Muscle of leg (tissue), 11 donors: ENCODE measurements around the gene DEDD2. TPM values are rescaled to one million over a fixed set of nuclear protein-coding genes. Genes with fewer than 3 reads are reported as not detected.

Source experiments
- DNase-seq: peaks from one replicate; pipeline ENCODE4 v3.0.0; 2013
- H3K27ac ChIP-seq: one replicate; pipeline ENCODE4 v1.5.1; 2013; ENCODE audit warnings: mild to moderate bottlenecking, low read length, control low read depth
- H3K27me3 ChIP-seq: one replicate; pipeline ENCODE4 v1.6.1; 2013; ENCODE audit warnings: low read length; ENCODE audit not compliant: control insufficient read depth, insufficient read depth
- H3K36me3 ChIP-seq: one replicate; pipeline ENCODE4 v1.6.1; 2013; ENCODE audit warnings: low read length; ENCODE audit not compliant: control insufficient read depth, insufficient read depth
- H3K4me1 ChIP-seq: one replicate; pipeline ENCODE4 v1.6.1; 2013; ENCODE audit warnings: low read length; ENCODE audit not compliant: control insufficient read depth, insufficient read depth
- H3K4me3 ChIP-seq: one replicate; pipeline ENCODE4 v1.5.1; 2013; ENCODE audit warnings: low read length, control low read depth
- H3K9me3 ChIP-seq: replicated peaks from 2 replicates; pipeline ENCODE4 v1.6.1; 2013; ENCODE audit warnings: low read depth, low read length; ENCODE audit not compliant: control insufficient read depth
- WGBS: methylation state at CpG from one replicate; pipeline ENCODE4 v1.1.5; 2013; ENCODE audit warnings: missing lambda C conversion rate; ENCODE audit not compliant: insufficient coverage; 5-methylcytosine and 5-hydroxymethylcytosine counted together
- polyA plus RNA-seq, 8 donors: library from polyadenylated mRNA; unstranded; fragments of 120-200 nt; gene quantifications; one replicate each; pipeline versions ENCODE4 v1.2.1 to v1.2.3, GENCODE V29; 2013; ENCODE audit warnings: inconsistent platforms in 1 of 8, low replicate concordance in 1 of 8; ENCODE audit not compliant: insufficient read length in 8 of 8, insufficient read depth in 1 of 8
- total RNA-seq: library from RNA; stranded (reverse); fragments of 120-200 nt; gene quantifications from one replicate; pipeline ENCODE4 v1.2.4, GENCODE V29; 2013

DEDD2 gene
- total and polyA plus RNA-seq, 9 donors = 11.7 to 16.3 (median 13.9) TPM

DNA sequence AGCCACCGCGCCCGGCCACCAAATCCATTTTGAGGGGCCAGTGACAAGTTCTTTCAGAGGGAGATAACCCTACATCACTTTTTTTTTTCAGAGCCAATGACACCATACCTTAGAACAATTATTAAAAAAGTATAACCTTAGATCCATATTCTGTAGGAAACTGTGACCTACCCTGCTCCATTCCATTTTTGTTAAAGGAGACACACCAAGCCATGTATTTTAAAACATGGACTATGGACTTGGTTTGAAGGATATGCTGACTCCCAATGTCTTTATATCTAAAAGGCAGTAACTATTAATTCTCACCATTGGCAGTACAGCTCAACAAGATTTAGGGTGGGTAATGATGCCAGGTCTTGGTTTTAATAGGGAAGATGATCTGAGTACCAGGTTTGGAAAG lies 23.8 kb upstream of the DEDD2 start:
- Histone ChIP-seq H3K27ac (no peak overlapping the region), H3K4me1 (peaks cover 32% of the 10 kb centered on the region)
- no CpG with 5 or more reads among the region's 3 CpGs for WGBS

DNA sequence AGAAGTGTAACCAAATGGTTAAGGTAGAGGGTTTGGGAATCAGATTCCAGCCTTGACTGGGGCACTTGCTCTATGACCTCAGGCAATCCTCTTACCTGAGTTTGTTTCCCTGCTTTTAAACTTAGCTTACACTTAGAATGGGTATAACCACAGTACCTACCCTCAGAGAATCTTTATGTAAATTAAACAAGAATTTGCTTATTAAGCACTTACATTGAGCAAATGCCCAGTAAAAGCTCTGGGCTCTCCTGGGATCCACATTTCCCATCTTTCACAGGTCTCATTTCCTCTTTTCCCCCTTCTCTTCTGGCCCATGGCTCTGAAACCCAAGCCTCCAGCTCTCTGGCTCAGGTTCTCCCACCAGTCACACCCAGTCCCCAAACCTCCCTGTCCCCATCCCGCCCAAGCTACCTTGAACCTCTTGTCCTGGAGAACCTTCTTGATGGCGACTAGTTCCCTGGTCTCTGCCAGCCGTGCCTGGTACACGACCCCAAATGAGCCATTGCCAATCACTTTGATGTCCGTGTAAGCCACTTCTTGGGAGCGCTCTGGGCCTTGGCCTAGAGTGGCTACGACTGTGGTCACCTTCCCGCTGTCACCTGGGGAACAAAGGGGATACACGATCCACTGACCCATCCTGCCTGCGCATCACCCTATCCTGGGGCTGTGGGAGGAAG lies 22.2 kb upstream of the DEDD2 start:
- Histone ChIP-seq H3K27ac (no peak overlapping the region), H3K27me3 (no peaks in the 10 kb centered on the region), H3K4me3 (no peak overlapping the region), H3K36me3 (peaks cover 40% of the 10 kb centered on the region), H3K4me1 (peaks cover 18% of the 10 kb centered on the region), H3K9me3 (no peaks in the 10 kb centered on the region)
- WGBS = 85% methylated on average over 7 of the region's 10 CpGs
- no peak for DNase-seq

More for the DNA sequence above, 23.8 kb upstream of the DEDD2 start:
- DNase-seq = no peak
- no peaks in the 10 kb centered on the region for H3K27me3 ChIP-seq
- no peaks in the 10 kb centered on the region for H3K9me3 ChIP-seq
- peak overlapping the region; percentile 54 for H3K4me3 ChIP-seq
- H3K36me3 ChIP-seq = peaks cover 24% of the 10 kb centered on the region

DNA sequence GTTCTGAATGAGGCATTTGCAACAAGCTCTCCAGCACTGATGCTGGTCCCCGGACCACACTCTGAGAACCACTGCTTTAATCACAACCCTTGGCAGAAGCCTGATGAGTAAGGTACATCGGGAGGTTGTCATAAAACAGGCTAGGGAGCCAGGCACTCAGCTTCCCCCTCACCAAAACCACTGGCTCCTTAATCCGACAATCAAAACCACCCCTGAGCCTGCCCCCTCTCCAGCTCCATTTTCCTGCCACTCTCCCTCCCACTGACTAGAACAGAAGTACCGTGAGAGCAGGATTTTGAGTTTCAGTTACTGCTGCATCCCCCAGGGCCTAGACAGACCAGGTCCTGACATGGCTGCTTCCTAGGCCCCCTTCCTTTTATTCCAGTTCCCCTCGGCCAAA lies 17.7 kb upstream of the DEDD2 start:
- peaks cover 81% of the 10 kb centered on the region for H3K36me3 ChIP-seq
- no peak overlapping the region for H3K4me3 ChIP-seq
- no peaks in the 10 kb centered on the region for H3K4me1 ChIP-seq
- H3K27ac ChIP-seq = no peak overlapping the region
- no peaks in the 10 kb centered on the region for H3K27me3 ChIP-seq
- H3K9me3 ChIP-seq = no peaks in the 10 kb centered on the region
- 87% methylated on average over 3 of the region's 5 CpGs for WGBS
- DNase-seq = no peak

DNA sequence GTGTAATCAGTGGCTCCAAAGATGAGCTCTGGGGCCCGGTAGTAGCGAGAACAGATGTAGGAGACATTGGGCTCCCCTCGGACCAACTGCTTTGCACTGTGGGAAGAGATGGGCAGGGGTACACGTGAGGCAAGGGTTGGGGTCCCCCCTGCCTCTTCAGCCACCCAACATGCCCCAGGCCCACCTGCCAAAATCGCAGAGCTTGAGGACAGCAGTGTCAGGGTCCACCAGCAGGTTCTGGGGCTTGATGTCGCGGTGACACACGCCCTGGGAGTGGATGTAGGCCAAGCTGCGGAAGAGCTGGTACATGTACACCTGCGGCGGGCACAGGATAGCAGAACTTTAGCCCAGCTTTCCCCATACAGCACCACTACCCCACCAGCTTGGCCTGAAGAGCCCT lies 16.9 kb upstream of the DEDD2 start:
- WGBS = 100% methylated on average over 6 of the region's 11 CpGs
- peaks cover 82% of the 10 kb centered on the region for H3K36me3 ChIP-seq

DNA sequence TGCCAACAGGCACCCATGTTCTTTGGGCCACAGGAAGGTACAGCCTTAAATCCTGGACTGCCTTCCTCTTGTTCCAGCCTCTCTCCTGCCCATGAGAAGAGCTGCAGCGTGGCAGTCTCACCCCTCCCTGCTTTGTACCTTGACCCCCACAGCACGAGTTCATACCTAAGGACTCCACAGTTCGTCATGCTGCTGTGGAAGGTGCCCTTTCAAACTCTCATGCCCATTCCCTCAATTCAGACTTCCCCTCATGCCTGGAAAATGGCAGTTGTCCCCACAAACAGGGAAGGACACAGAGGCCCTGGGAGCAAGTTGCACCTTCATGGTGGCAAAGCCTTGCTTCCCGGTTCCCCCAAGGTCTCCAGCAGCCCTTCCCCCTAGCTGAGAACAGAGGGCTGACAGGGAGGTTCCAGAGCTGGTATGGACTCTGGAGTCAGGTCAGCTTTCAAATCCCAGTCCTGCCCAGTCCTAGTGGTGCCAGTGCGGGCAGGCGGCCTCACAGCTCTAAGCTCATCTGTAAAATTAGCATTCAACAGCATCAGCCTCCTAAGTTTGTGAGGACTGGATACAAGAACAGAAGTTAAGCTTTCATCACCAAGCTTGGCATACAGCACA lies 16.3 kb upstream of the DEDD2 start:
- WGBS = 92% methylated on average over 3 of the region's 6 CpGs
- no peak for DNase-seq
- H3K36me3 ChIP-seq = peaks cover 82% of the 10 kb centered on the region

More for the DNA sequence above, 16.9 kb upstream of the DEDD2 start:
- no peaks in the 10 kb centered on the region for H3K9me3 ChIP-seq
- no peak overlapping the region for H3K4me3 ChIP-seq
- no peaks in the 10 kb centered on the region for H3K27me3 ChIP-seq
- no peak overlapping the region for H3K27ac ChIP-seq
- H3K4me1 ChIP-seq = peaks cover 7% of the 10 kb centered on the region
- no peak for DNase-seq

DNA sequence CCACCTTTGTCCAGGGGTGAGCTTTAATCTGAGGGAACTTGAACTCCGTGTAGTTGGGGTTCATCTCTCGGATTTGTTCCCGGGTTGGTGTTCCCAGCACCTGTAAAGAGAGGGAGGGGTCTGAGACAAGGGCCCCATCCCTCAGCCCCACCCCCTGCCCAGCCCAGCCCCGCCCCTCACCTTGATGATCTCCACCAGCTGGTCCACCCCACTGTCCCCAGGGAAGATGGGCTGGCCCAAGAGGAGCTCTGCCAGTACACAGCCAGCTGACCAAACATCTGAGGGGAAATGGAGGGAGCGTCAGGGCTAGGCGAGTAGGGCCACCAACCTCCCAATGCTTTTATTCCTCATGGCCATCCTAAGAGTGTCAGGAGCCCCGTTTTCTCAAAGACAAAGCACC lies 15.6 kb upstream of the DEDD2 start:
- no peak overlapping the region for H3K4me3 ChIP-seq
- no peaks in the 10 kb centered on the region for H3K27me3 ChIP-seq
- WGBS = 94% methylated on average over 2 of the region's 7 CpGs
- no peak overlapping the region for H3K27ac ChIP-seq
- H3K4me1 ChIP-seq = peaks cover 8% of the 10 kb centered on the region
- no peak for DNase-seq
- H3K9me3 ChIP-seq = no peaks in the 10 kb centered on the region
- H3K36me3 ChIP-seq = peaks cover 88% of the 10 kb centered on the region

More for the DNA sequence above, 16.3 kb upstream of the DEDD2 start:
- H3K4me1 ChIP-seq = peaks cover 8% of the 10 kb centered on the region
- H3K9me3 ChIP-seq = no peaks in the 10 kb centered on the region
- no peak overlapping the region for H3K4me3 ChIP-seq
- H3K27ac ChIP-seq = no peak overlapping the region
- H3K27me3 ChIP-seq = no peaks in the 10 kb centered on the region

DNA sequence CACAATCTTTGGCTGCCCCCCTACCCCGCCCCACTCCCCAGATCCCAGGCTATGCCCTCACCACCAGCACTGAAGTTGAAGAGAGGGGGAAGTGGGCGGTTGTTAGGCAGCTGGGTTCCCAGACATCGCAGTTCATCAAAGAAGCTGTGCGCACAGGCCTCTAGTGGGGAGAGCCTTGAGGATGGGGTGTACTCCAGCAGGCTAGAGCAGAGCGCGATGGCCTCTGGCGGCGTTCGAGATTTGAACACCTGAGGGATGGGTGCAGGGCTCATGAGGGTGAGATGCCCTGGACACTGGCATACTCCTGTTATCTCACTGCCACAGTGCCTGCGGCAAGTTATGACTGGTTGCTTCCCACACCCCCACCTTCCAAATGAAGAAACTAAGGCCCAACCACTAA lies 15.0 kb upstream of the DEDD2 start:
- 91% methylated on average over 7 of the region's 10 CpGs for WGBS
- no peak for DNase-seq
- no peaks in the 10 kb centered on the region for H3K27me3 ChIP-seq
- H3K36me3 ChIP-seq = peaks cover 90% of the 10 kb centered on the region
- no peak overlapping the region for H3K27ac ChIP-seq
- H3K4me1 ChIP-seq = peaks cover 8% of the 10 kb centered on the region
- H3K9me3 ChIP-seq = no peaks in the 10 kb centered on the region
- no peak overlapping the region for H3K4me3 ChIP-seq

DNA sequence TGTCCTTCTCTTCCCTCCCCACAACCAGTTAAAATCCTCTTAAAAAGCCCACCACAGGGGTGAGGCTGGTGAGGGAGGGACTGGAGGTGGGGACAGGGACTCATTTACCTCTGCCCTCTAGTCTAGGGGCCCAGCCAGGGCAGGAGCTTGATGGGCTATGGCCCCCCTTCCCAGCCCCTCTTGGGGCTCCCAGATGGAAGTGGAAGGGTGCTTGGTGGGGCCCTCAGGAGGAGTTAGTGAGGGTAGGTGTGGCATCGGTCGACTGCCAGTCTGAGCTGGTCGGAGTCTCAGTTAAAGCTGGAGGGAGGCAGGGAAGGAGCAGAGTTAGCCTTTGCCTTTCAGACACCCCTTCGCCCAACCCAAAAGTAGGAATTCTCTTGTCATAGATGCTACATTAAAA lies 13.1 kb upstream of the DEDD2 start:
- no peaks in the 10 kb centered on the region for H3K9me3 ChIP-seq
- H3K4me3 ChIP-seq = no peak overlapping the region
- no peak overlapping the region for H3K27ac ChIP-seq
- H3K36me3 ChIP-seq = peaks cover 92% of the 10 kb centered on the region
- H3K27me3 ChIP-seq = no peaks in the 10 kb centered on the region
- H3K4me1 ChIP-seq = peaks cover 8% of the 10 kb centered on the region
- no peak for DNase-seq
- WGBS = no CpG with 5 or more reads among the region's 4 CpGs

DNA sequence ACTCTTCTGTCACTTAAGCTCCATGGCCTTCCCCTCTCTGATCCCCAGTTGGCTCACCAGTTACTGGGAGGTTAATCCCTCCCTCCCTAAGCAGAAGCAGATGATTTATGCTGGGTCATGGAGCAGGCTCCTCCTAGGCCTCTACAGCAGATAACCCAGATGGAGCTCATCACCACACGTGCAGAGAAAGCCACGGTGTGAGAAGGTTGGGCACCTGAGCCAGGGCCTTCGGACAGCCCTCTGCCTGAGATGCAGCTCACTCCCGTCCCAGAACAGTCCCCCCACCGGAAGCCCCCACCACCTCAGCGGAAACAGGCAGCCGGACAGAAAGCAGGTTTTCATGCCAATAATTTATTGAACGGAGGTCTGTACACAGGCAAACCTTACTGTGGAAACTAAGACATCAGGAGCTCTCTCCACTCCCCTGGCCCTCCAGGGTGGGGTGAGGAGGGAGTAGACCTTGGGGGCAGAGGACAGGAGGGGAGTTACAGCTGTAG lies 12.4 kb upstream of the DEDD2 start:
- Histone ChIP-seq H3K36me3 (peaks cover 92% of the 10 kb centered on the region), H3K27ac (no peak overlapping the region), H3K27me3 (no peaks in the 10 kb centered on the region), H3K9me3 (no peaks in the 10 kb centered on the region), H3K4me3 (no peak overlapping the region), H3K4me1 (peaks cover 8% of the 10 kb centered on the region)
- no peak for DNase-seq
- 34% methylated on average over 3 of the region's 8 CpGs for WGBS

DNA sequence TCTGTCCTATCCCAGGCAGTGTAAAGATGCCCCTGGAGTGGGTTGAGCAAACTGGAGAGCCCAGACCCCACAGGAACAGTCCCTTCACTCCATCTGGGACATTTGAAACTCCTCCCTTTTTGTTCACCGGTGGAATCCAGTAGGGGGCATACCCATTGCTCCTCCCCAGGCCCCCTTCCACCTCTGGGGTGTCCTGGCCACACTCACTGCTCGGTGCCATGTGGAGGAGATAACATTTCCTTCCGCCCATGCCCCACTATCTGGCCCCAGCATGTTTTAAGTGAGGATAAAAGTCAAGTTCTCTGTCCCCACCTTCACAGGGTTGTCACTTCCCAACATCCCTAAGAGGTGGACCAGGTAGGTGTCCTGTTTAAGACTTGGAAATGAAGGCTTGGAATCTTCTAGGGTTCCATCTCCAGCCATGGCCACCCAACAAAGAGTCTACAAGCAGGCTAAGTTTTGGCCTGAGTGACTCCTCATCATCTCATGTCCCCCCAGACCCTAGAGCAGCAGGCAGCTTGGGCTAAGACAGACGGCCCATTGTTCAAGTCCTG lies 11.9 kb upstream of the DEDD2 start:
- H3K9me3 ChIP-seq = no peaks in the 10 kb centered on the region
- DNase-seq = no peak
- WGBS = 30% methylated on average over 1 of the region's 4 CpGs
- H3K27me3 ChIP-seq = no peaks in the 10 kb centered on the region
- H3K4me1 ChIP-seq = peaks cover 8% of the 10 kb centered on the region
- H3K4me3 ChIP-seq = no peak overlapping the region
- no peak overlapping the region for H3K27ac ChIP-seq
- peaks cover 92% of the 10 kb centered on the region for H3K36me3 ChIP-seq
